ENCODE results near the gene MYD88.

The MYD88 gene

DNA sequence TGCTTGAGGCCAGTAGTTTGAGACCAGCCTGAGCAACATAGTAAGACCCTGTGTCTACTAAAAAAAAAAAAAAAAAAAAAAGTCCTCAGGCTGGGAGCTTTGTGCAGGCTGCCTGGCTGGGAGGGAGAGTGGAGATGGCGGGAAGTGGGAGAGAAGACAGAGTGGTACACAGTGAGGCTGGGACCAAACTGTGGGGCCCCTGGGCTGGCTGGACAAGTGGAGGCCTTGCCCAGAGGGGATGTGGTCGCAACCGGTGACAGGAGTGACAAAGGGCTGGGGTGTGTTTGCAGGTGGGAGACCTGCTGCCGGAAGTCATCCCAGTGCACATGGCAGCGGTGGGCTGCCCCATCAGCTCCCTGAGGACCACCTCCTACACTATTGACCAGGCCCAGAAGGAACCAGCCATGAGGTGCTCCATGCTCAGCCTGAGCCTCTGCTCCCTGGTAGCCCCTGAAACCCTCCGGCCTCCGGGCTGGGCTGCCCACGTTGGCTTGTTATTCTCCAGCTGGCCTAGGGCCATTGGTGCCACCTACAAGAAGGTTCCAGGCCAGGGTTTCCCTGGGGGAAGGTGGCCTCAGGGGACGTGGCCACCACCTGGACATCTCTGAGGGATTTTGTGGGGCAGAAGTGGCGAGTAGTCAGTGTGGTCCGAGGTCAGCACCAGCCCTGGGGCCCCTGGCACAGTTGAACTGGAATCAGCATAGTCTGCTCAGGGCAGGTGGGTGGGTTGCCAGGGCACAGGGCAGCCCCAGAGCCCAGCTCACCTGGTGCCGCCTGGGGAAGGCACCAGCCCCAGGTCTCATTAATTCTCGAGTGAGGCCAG lies 24.2 kb upstream of the MYD88 start:
- DNase-seq = no peak

DNA sequence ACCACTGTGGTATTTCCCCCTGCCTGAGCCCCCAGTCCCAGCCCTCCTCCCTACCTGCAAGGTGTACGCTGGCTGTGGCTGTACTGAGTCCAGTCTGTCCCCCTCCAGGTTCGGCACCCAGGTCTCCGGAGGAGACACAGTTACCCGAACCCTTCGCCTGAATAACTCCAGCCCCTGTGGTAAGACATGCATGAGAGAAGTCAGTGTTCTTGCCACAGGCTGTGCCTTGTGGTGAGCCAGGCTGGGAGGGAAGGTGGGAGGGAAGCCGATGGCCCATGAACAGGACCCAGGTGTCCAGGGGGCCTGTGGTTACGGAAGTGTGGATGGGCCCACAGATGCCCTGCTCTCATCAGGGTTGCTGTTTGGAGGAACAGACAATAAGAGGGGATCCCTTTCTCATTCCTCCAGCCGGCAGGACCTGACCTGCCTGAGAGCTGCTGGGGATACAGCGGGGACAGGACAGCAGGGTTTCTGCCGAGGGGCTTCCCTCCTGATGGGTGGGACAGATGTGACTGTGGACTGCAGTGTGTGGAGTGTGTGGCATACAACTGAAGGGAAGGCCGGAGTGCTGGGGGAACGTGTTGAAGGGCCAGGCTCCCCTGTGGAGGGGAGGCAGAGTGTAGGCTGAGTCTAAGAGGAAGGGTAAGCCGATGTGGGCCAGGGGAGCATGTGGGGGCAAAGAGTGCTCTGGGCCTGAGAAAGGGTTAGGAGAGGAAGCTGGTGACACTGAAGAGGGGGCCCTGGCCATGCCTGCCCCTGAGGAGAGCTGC lies 23.4 kb upstream of the MYD88 start:
- DNase-seq = no peak

DNA sequence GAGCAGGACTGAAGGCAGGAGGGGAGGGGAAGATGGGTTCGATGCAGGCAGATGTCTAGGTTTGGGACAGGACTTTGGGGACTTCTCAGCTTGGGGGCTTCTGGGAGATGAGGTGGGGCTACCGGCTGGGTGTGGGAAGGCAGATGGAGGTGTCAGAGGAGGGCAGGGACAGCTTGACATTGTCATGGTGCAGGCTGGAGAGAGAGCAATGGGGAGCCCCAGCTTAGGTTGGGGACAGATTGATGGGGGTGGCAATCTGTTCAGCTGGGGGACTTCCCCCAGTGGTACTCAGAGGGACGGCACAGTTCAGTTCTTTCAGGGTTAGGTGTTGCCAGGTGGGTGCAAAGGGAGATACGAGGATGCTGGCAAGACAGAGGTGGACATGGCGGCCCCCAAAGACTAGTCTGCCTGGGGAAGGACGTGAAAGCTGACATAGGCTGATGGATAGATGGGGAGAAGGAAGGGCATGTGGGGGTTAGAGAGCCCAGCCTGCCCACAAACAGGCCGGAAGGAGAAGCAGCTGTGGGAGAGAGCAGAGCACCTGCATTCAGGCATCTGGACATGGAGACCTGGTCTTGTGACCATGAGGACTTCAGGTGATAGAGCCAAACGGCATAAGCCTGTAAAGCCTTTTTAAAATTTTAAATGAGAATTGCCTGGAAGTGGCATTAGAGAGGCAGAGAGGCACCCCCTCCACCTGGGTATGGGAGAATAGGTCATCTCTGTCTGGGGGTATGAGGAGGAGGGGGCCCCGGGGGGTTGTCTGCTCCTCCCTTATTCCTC lies 22.6 kb upstream of the MYD88 start:
- DNase-seq = no peak

DNA sequence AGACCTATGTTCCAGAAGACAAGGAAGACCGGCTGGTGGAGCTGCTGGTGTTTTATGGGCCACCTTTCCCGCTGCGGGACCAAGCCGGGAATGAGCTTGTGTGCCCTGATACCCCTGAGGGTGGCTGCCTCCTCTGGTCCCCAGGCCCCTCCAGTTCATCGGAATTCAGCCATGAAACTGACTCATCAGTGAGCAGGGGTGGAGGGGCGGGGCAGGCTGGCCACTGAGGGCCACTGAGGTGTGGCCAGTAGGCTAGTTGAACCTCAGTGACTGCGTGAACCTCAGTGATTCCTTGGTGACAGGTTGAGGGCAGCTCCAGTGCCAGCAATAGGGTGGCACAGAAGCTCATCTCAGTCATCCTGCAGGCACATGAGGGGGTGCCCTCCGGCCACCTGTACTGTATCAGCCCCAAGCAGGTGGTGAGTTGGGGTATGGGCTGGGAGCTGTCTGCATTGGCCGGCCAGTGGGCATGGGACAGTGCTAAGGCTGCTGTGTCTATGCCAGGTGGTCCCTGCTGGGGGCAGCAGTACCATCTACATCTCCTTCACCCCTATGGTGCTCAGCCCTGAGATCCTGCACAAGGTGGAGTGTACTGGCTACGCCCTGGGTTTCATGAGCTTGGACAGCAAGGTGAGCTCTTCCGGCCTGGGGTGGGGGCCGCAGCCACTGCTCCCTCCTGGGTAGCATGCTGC lies 21.8 kb upstream of the MYD88 start:
- DNase-seq = no peak

DNA sequence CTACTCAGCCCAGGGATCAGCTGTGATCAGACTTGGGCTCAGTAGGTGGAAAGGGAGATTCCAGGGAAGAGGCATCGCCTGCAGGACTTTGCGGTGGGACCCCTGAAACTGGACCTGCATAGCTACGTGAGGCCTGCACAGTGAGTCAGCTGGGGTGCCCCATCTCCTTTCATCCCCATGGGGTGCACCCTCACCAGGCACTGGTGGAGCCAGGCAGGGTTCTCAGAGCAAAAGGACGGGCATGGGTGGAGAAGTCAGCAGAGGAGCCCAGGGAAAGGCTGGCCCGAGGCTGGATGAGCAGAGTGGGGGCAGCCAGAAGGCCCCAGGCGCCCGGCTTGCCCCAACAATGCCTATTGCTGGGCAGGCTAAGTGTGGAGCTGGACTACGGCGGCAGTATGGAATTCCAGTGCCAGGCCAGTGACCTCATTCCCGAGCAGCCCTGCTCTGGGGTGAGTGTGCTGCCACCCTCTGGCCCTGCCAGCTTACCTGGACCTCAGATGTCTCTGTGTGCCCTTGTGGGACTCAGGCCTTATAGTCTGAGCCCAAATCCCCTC lies 21.2 kb upstream of the MYD88 start:
- DNase-seq = no peak

DNA sequence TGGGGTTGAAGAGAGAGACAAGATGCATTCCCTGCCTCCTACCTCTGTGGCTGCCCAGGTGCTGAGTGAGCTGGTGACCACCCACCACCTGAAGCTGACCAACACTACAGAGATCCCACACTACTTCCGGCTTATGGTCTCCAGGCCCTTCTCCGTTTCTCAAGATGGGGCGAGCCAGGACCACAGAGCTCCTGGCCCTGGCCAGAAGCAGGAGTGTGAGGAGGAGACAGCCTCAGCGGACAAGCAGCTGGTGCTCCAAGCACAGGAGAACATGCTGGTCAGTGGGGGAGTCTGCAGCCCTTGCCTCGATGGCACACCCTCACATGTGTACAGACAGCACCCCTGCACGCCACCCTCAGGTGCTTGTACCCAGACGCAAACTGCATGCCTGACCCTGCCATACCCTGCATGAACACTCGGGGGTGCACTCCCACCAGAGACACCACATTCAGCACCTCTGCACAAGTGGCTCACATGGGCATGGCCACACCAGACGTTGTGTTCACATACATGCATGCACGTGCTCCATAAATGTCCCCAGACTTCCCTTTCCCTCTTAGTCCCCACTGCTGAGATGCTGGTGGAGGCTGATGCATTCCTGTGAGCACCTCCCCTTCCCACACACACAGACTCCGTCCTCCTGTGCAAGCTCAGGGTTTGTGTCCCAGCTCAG lies 20.6 kb upstream of the MYD88 start:
- peak; percentile 48 for DNase-seq

DNA sequence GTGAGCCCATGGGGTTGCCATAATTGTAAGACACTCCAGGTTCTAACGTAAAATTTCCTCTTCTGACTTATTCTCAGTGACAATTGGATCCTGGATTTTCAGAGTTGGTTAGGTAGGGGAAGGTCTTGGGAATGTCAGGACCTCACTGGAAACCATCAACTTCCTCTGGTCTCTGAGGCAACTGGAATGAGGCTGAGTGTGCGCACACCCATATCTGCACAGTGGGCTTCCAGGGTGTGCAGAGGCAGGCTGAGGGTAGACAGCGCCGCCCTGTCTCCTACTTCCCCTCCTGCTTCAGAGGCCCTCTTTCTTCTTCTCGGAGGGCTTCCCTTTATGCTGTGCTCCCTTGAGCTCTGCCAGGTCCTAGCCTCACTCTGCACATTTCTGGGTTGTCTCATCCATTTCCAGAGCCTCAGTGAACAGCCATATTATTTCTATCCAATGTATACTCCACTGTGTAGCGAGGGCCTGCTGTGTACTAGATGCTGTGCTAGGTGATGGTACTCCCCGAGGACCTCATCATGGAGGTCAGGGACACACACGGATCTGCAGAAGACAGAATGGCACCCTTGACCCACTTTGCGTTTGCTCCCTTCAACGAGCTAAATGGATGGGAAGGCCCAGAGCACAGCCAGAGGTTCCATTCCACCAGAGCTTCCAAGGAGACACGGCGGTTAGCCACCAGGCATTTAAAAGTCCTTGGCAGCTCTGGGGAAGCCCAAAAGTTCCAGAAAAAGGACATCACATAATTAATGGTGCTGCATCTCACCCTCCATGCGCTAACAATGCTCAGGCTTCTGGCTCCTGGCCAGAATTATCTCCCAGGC lies 19.8 kb upstream of the MYD88 start:
- no peak for DNase-seq

DNA sequence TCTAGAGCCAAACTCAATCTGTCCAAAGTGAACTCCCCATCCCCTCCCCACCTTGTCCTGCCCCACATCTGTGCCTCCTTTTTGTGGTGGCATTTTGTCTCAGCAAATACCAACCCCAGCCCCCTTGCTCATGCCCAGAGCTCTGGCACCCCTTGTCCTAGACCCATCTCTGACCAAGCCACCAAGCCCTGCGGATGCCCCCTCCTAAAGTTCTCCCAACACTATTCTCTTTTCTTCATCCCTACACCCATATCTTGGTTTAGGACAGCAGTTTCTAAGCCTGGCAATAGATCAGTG lies 19.3 kb upstream of the MYD88 start:
- DNase-seq = no peak

DNA sequence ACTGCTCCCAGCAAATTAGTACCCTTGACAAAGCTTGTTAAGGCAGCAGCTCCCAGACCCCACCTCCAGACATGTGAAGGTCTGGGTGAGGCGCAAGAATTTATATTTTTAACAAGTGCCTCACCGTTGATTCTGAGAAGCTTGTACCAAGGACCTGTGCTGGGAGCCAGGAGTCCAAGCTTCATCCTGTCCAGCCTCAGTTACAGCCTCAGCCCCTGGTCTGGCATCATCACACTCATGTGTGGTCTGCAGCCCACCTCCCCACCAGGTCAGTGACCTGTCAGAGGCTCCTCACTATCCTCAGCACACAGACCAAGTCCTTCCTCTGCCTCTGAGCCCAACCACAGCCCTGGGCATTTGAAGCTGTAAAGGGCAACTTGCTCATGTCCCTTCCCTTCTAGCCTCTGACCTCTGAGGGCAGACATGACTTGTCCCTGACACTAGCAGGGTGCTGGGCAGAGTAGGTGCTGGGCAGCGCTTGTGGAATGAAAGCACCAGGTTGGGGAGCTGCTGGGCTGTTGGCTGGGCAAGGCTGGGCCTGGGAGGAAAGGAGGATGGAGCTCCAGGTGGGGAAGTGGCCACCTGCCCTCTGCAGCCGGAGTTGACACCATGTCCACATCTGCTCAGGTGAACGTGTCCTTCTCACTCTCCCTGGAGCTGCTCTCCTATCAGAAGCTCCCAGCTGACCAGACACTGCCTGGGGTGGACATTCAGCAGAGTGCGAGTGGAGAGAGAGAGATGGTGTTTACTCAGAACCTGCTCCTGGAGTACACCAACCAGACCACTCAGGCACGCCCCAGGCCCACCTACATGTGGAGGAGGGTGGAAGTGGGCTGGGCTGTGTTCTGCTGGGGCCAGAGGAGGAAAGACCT lies 18.4 kb upstream of the MYD88 start:
- DNase-seq = no peak

DNA sequence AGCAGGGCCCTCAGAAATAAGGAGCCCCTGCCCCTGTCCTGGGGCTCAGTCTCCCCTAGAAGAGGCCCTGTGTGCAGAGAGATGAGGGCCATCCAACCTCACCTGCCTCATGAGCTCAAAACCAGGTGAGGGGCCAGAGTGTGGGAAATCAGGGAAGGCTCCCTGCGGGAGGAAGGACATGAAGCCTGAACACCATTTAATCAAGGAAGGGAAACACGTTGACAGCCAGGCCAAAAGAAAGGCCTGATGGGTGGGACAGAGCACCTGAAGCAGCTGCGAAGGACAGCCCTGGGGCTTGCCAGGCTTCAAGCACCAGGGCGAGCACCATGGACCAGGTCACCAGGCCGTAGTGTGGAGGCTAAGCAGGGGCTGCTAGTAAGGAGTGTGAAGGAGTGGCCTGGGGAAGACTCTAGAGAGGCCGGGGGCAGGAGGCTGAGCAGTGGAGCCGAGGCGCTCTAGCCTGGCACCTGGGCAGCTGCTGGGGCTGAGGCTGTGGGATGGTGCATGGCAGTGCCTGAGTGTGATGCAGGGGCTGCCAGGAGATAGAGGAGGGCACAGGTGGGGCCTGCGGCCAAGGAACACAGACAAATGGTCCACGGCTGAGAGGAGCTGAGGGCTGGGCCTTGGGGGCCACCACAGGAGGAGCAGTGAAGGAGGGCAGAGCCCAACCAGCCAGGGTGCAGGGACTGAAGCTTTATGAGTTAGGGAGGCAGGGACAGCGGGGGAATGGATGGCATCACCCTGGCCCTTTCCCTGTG lies 17.6 kb upstream of the MYD88 start:
- no peak for DNase-seq

DNA sequence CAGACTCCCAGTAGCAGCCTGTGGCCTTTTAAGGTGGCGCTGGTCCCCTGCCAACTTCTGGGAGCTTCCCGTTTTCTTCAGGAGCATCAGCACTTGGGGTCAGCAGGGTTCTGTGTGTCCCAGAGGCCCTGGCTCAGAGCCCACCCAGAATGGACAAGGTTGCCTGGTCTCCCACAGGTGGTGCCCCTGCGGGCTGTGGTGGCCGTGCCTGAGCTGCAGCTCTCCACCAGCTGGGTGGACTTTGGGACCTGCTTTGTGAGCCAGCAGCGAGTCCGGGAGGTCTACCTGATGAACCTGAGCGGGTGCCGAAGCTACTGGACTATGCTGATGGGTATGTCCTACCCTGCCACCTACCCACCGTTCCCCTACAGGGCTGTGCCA lies 17.0 kb upstream of the MYD88 start:
- no peak for DNase-seq

DNA sequence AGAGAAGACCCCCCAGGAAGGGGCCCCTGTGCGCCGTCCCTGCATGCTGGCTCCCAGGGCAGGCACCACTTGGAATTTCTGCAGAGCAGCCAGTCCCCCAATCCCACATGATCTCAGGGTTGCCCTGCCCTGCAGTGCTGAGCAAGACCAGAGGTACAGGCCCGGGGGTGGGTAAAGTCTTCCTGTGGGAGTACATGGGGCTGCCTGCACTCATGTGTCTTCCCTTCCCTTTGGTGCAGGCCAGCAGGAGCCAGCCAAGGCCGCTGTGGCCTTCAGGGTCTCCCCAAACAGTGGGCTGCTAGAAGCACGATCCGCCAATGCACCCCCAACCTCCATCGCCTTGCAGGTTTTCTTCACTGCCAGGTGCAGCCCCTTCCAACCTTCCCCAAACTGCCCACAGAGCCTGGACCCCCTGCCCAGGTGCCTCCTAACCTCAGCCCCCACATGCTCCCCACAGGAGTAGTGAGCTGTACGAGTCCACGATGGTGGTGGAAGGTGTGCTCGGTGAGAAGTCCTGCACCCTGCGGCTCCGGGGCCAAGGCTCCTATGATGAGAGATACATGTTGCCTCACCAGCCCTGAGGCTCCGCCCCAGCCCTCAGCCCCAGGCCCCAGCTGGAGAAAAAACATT lies 16.5 kb upstream of the MYD88 start:
- no peak for DNase-seq

DNA sequence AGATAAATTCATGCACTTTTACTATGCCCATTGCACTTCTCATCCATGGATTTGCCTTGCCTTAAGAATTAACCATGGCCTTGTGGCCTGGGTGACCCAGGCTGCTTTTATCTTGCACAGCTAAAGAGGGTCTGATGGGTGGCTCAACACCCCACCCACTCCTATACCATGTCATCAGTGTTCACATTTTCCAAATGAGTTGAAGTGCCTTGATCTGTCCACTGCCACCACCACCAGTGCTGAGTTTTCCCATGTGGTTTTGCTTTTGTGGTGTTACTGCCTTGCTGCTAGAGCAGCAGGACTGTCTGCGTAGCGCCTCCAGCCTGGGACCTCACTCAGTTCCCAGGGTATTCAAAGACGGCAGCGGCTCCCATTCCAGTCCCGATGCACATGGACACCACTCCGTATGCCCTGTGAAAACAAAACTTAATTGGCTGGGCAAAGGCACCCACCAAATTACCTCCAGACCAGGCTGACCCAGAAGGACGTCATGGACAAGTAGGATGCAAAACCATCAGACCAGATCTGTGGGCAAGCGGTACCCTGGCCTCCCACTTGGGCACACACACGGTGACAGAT lies 15.7 kb upstream of the MYD88 start:
- DNase-seq = no peak

DNA sequence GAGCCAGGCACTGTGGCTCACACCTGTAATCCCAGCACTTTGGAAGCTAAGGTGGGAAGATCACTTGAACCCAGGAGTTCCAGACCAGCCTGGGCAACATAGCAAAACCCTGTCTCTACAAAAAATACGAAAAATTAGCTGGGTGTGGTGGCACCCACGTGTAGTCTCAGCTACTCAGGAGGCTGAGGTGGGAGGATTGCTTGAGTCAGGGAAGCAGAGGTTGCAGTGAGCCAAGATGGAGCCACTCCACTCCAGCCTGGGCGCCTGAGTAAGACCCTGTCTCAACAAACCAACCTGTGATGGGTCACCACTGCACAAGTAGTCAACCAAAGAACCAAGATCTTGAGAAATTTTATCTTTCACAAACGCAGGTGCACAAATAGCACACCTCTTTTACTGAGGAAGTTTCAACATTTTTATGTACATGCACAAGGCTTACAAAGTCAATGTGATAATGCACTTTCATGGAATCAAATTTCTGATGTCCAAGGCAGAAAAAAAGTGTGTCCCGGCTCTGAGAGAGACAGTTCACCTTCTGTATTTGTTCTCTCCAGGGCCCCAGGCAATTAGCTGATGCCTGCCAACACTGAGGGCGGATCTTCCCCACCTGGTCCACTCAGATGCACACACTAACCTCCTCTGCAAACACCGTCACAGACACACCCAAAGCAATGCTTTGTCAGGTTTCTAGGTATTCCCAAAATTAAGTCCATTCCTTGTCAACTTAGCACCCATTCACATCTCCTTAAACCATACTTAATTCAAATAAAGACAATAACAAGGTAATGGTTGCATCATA lies 13.9 kb upstream of the MYD88 start:
- no peak for DNase-seq

DNA sequence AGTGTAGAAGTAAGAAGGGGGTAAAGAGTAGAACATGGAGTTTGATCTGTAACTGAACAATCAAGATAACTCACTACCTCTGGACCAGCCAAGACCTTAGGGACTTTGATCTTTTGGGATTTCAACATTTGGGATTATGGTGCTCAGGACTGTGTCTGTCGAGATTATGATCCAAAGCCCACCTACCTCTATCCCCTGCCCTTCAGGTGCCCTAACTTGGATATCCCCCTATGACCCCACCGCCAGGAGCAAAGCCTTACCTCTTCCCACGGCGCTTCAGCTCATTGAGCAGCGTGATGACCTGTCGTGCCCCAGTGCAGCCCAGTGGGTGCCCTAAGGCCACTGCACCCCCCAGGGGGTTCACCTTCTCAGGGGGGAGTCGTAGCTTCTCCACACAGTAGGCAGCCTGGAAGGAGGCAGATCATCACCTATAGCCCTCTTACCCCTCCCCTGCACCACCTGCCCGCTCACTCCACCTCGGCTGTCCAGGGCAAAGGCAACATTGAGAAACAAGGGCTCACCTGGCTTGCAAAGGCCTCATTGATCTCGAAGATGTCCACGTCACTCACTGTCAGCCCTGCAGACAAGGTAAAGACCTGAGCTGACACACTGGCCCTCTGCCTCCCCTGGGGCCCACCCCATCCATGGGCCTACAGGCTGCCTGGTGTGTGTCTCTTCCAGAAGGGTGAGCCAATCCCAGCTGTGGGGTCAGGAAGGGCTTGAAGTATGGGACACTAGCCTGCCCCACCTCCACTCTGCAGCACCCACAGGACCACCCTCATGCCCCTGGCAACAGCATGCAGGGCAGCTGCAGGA lies 12.9 kb upstream of the MYD88 start:
- no peak for DNase-seq

DNA sequence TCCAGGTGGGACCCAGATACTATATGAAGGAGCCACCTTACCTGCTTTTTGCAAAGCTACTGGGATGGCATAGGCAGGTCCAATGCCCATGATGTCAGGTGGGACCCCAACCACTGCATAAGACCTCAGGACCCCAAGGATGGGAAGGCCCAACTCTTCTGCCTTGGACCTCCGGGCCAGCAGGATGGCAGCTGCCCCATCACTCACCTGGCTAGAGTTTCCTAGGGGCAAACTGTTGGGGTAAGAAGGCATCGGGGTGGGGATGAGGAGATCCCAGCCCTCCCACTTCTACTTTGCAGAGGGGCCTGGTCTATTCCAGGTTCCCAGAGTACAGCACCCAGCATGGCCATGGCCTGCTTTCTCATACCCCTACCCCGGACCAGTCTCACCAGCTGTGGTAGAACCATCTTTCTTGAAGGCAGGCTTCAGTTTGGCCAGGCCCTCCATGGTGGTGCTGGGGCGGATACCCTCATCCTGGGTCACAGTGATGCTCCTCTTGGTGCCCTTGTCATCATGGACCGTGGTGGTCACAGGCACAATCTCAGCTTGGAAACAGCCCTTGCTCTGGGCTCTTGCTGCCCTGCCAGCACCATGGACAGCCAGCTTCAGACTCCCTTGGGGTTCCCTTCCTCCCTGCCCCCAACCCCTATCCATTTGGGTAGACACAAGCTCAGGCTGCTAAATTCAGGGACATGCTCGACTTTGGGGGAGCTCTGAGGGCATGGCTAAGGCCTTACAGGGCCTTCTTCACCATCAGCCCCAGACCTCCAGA lies 12.2 kb upstream of the MYD88 start:
- no peak for DNase-seq
